Body of pancreas (tissue), 4 donors: ENCODE results near the gene GKN2.

Experiments used
- CTCF ChIP-seq, 7 experiments: fragments of 450-650 bp in 4 of 7; fragments of 200-600 bp in 3 of 7; sonication (generic) in 3 of 7; IDR thresholded peaks; one replicate each; pipeline ENCODE4 v1.5.1; 2016 to 2019; ENCODE audit warnings: antibody characterized with exemption in 7 of 7
- POLR2A ChIP-seq, 3 donors: fragments of 450-650 bp; IDR thresholded peaks; one replicate each; pipeline ENCODE4 v1.6.1; 2016; ENCODE audit warnings: antibody characterized with exemption in 3 of 3, mild to moderate bottlenecking in 2 of 3

GRCh38 chr2:68995916-68996315 is 43.2 kb upstream of the GKN2 start:
- TF ChIP-seq CTCF (IDR thresholded peaks at IDR 0.05) (no peak), POLR2A (IDR thresholded peaks at IDR 0.05) (no peak)
